WTC11 (cell line): ENCODE data around the gene CEBPE. TPM values are rescaled to one million over a fixed set of nuclear protein-coding genes. Genes with fewer than 3 reads are reported as not detected.

ENCODE experiments used
- ATAC-seq: fragments of 200-7000 bp; cut with Tn5 transposase; 2 replicates; pipeline ENCODE4 v1.10.0; 2021; ENCODE audit warnings: mild to moderate bottlenecking, moderate library complexity
- CTCF ChIA-PET: fragments of 300-600 bp; sonication (Branson Sonifier 250); formaldehyde crosslinking; loops from one replicate; lab custom pipeline; 2021; ENCODE audit warnings: antibody characterized with exemption; lab: Charles Lee
- POLR2A ChIA-PET: fragments of 350-600 bp; sonication (Branson Sonifier 250); formaldehyde crosslinking; loops from one replicate; lab custom pipeline; 2021; ENCODE audit warnings: antibody characterized with exemption; lab: Charles Lee
- DNase-seq: peaks from one replicate; pipeline ENCODE4 v3.0.0; 2021; ENCODE audit warnings: low spot score
- H3K27ac Mint-ChIP-seq: 2 replicates; pipeline ENCODE4 v1.8.0; 2021; ENCODE audit warnings: mixed read lengths
- H3K27me3 Mint-ChIP-seq: 2 replicates; pipeline ENCODE4 v1.8.0; 2021; ENCODE audit warnings: low read depth, mild to moderate bottlenecking, moderate library complexity, mixed read lengths
- H3K36me3 Mint-ChIP-seq: 2 replicates; pipeline ENCODE4 v1.8.0; 2021; ENCODE audit warnings: mixed read lengths
- H3K4me1 Mint-ChIP-seq: 2 replicates; pipeline ENCODE4 v1.8.0; 2022; ENCODE audit warnings: mixed read lengths
- H3K4me3 Mint-ChIP-seq: 2 replicates; pipeline ENCODE4 v1.8.0; 2021; ENCODE audit warnings: mild to moderate bottlenecking, moderate library complexity, mixed read lengths
- H3K9me3 Mint-ChIP-seq: 2 replicates; pipeline ENCODE4 v1.8.0; 2021; ENCODE audit warnings: mixed read lengths
- ATF1 ChIP-seq: sonication (generic); formaldehyde crosslinking; IDR thresholded peaks from 2 replicates; pipeline ENCODE4 v1.8.1; 2023; ENCODE audit warnings: mild to moderate bottlenecking, moderate library complexity, missing genetic modification reagents
- ETV6 ChIP-seq: sonication (generic); formaldehyde crosslinking; IDR thresholded peaks from 2 replicates; pipeline ENCODE4 v1.8.1; 2022; ENCODE audit warnings: mild to moderate bottlenecking, missing genetic modification reagents
- GABPB1 ChIP-seq: sonication (generic); formaldehyde crosslinking; IDR thresholded peaks from 2 replicates; pipeline ENCODE4 v1.8.1; 2023; ENCODE audit warnings: mild to moderate bottlenecking, missing genetic modification reagents
- GTF2I ChIP-seq: fragments of 250-450 bp; sonication (Bioruptor Pico); conservative IDR thresholded peaks from 2 replicates; pipeline ENCODE4 v1.4.0; 2021; ENCODE audit warnings: mild to moderate bottlenecking
- IRF1 ChIP-seq: sonication (generic); formaldehyde crosslinking; IDR thresholded peaks from 2 replicates; pipeline ENCODE4 v1.8.0; 2023; ENCODE audit warnings: missing genetic modification reagents
- JAZF1 ChIP-seq: fragments of 250-450 bp; sonication (Bioruptor Pico); IDR thresholded peaks from 2 replicates; pipeline ENCODE4 v1.9.0; 2021; ENCODE audit warnings: moderate library complexity, mild to moderate bottlenecking, inconsistent platforms
- JUN ChIP-seq: sonication (generic); formaldehyde crosslinking; IDR thresholded peaks from 2 replicates; pipeline ENCODE4 v1.8.0; 2023; ENCODE audit warnings: mild to moderate bottlenecking, missing genetic modification reagents
- NR3C1 ChIP-seq: sonication (generic); formaldehyde crosslinking; conservative IDR thresholded peaks from 2 replicates; pipeline ENCODE4 v1.8.1; 2023; ENCODE audit warnings: low read depth, mild to moderate bottlenecking, missing genetic modification reagents
- SMAD4 ChIP-seq: sonication (generic); formaldehyde crosslinking; IDR thresholded peaks from 2 replicates; pipeline ENCODE4 v1.8.0; 2022; ENCODE audit warnings: mild to moderate bottlenecking, missing genetic modification reagents
- TEAD1 ChIP-seq: sonication (generic); formaldehyde crosslinking; IDR thresholded peaks from 2 replicates; pipeline ENCODE4 v1.8.0; 2022; ENCODE audit warnings: mild to moderate bottlenecking, missing genetic modification reagents
- TEAD4 ChIP-seq: sonication (generic); formaldehyde crosslinking; IDR thresholded peaks from 2 replicates; pipeline ENCODE4 v1.8.0; 2022; ENCODE audit warnings: mild to moderate bottlenecking, missing genetic modification reagents
- ZNF121 ChIP-seq: sonication (generic); formaldehyde crosslinking; IDR thresholded peaks from 2 replicates; pipeline ENCODE4 v1.8.0; 2023; ENCODE audit warnings: missing genetic modification reagents
- ZNF138 ChIP-seq: sonication (generic); formaldehyde crosslinking; conservative IDR thresholded peaks from 2 replicates; pipeline ENCODE4 v1.8.1; 2022; ENCODE audit warnings: mild to moderate bottlenecking, moderate library complexity, missing genetic modification reagents
- ZNF416 ChIP-seq: fragments of 250-450 bp; sonication (Bioruptor Pico); IDR thresholded peaks from 2 replicates; pipeline ENCODE4 v1.9.0; 2021; ENCODE audit warnings: mild to moderate bottlenecking, inconsistent platforms
- ZNF532 ChIP-seq: fragments of 250-450 bp; sonication (Bioruptor Pico); IDR thresholded peaks from 2 replicates; pipeline ENCODE4 v1.9.0; 2021; ENCODE audit warnings: mild to moderate bottlenecking, borderline replicate concordance
- ZNF671 ChIP-seq: fragments of 250-450 bp; sonication (Bioruptor Pico); IDR thresholded peaks from 2 replicates; pipeline ENCODE4 v1.8.0; 2021; ENCODE audit warnings: mild to moderate bottlenecking
- total RNA-seq: library from RNA; stranded (reverse); gene quantifications from 3 replicates; pipeline ENCODE4 v1.2.3, GENCODE V29; 2021
- TF ChIP-seq, protein P1 (sequence below): fragments of 250-450 bp; sonication (Bioruptor Pico); IDR thresholded peaks from 2 replicates; pipeline ENCODE4 v1.9.0; 2021; ENCODE audit warnings: moderate library complexity, mild to moderate bottlenecking, inconsistent platforms, borderline replicate concordance
- TF ChIP-seq, protein P2 (sequence below): sonication (generic); formaldehyde crosslinking; IDR thresholded peaks from 2 replicates; pipeline ENCODE4 v1.8.1; 2023; ENCODE audit warnings: mild to moderate bottlenecking, missing genetic modification reagents

Gene CEBPE
- total RNA-seq, 1 experiment from 2014 or later: not detected

DNA sequence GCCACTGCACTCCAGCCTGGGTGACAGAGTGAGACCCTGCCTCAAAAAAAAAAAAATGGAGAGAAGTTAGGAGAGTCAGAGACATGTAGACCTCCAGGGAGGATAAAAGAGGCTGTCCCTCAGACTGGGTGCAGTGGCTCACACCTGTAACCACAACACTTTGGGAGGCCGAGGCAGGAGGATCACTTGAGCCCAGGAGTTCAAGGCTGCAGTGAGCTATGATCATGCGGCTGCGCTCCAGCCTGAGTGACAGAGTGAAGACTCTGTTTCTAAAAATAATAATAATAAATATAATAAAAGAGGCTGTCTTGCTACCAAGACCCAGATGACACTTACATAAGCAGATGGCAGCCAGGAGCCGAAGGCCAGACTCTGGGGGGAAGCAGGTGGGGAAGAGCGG lies 45.9 kb upstream of the CEBPE start:
- no peak for ATAC-seq
- no peaks in the 10 kb centered on the region for H3K27me3 Mint-ChIP-seq
- CTCF ChIA-PET: interaction anchor here (2.3 to 6.2 kb wide), 2 partner anchors 11 to 44 kb away, joined by 8 to 49 read pairs; no protein-coding TSS in a partner anchor
- peaks cover 44% of the 10 kb centered on the region for H3K36me3 Mint-ChIP-seq
- no peak overlapping the region for H3K4me3 Mint-ChIP-seq
- no peak overlapping the region for H3K27ac Mint-ChIP-seq
- no peak for TF ChIP-seq ZNF671
- TF ChIP-seq GABPB1: no peak
- TF ChIP-seq GTF2I (CRISPR knock-in tag): no peak
- no peak for TF ChIP-seq ATF1 (CRISPR knock-in tag)
- no peak for TF ChIP-seq JUN (CRISPR knock-in tag)
- TF ChIP-seq, protein P1, sequence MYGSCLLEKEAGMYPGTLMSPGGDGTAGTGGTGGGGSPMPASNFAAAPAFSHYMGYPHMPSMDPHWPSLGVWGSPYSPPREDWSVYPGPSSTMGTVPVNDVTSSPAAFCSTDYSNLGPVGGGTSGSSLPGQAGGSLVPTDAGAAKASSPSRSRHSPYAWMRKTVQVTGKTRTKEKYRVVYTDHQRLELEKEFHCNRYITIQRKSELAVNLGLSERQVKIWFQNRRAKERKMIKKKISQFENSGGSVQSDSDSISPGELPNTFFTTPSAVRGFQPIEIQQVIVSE (CRISPR knock-in tag): no peak
- no peak for TF ChIP-seq ETV6 (CRISPR knock-in tag)
- no peak for TF ChIP-seq ZNF138 (CRISPR knock-in tag)
- no peak for TF ChIP-seq ZNF532 (CRISPR knock-in tag)
- no peak for TF ChIP-seq NR3C1 (CRISPR knock-in tag)
- no peak for TF ChIP-seq IRF1 (CRISPR knock-in tag)
- POLR2A ChIA-PET: interaction anchor here (0.6 kb wide), 1 partner anchor 142 kb away, joined by 6 read pairs; the partner anchor contains the start of gene BCL2L2
- H3K4me1 Mint-ChIP-seq: peaks cover 32% of the 10 kb centered on the region
- no peak for DNase-seq
- H3K9me3 Mint-ChIP-seq: no peaks in the 10 kb centered on the region

- no peak overlapping the region for H3K4me3 Mint-ChIP-seq
- no peak for TF ChIP-seq ETV6 (CRISPR knock-in tag)
- TF ChIP-seq, protein P2, sequence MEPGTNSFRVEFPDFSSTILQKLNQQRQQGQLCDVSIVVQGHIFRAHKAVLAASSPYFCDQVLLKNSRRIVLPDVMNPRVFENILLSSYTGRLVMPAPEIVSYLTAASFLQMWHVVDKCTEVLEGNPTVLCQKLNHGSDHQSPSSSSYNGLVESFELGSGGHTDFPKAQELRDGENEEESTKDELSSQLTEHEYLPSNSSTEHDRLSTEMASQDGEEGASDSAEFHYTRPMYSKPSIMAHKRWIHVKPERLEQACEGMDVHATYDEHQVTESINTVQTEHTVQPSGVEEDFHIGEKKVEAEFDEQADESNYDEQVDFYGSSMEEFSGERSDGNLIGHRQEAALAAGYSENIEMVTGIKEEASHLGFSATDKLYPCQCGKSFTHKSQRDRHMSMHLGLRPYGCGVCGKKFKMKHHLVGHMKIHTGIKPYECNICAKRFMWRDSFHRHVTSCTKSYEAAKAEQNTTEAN (CRISPR knock-in tag): no peak
- no peak for TF ChIP-seq ZNF671
- TF ChIP-seq TEAD1: no peak
- no peak for TF ChIP-seq JAZF1
- CTCF ChIA-PET: interaction anchor here (1.3 to 6.2 kb wide), 3 partner anchors 12 to 95 kb away, joined by 3 to 49 read pairs (median 8); no protein-coding TSS in a partner anchor
- H3K4me1 Mint-ChIP-seq: peaks cover 39% of the 10 kb centered on the region
- ATAC-seq (no peak), DNase-seq (no peak)
- H3K9me3 Mint-ChIP-seq: no peaks in the 10 kb centered on the region
- peak overlapping the region; percentile 26; the same call in 1 of the 2 replicates for H3K27ac Mint-ChIP-seq
- no peaks in the 10 kb centered on the region for H3K27me3 Mint-ChIP-seq
- peaks cover 47% of the 10 kb centered on the region for H3K36me3 Mint-ChIP-seq
- POLR2A ChIA-PET: interaction anchor here (0.6 kb wide), 1 partner anchor 143 kb away, joined by 6 read pairs; the partner anchor contains the start of gene BCL2L2
Measured at GRCh38 chr14:23164250-23164649, 45.2 kb upstream of the CEBPE start.

DNA sequence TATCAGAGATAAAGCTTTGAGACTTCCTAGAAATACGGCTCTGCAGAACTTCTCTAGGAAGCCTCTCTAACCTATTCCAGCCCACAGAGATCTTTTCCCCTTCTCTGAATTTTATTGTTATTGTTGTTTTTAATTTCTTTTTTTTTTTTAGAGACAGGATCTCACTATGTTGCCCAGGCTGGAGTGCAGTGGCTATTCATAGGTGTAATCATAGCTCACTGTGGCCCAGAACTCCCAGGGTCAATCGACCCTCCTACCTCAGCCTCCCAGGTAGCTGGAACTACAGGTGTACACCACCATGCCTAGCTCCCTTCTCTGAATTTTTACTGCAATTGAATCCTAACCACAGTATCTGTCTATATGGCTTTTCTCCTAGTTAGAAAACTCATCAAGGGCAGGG lies 44.8 kb upstream of the CEBPE start:
- ATAC-seq (no peak), DNase-seq (no peak)
- Mint-ChIP-seq H3K4me1 (peaks cover 43% of the 10 kb centered on the region), H3K9me3 (no peaks in the 10 kb centered on the region)
- CTCF ChIA-PET: interaction anchor here (1.3 to 6.2 kb wide), 3 partner anchors 12 to 95 kb away, joined by 3 to 49 read pairs (median 8); no protein-coding TSS in a partner anchor
- TF ChIP-seq ZNF121 (CRISPR knock-in tag): 0 out of 2 replicates have a peak, but pooled peaks have one; percentile 31
- TF ChIP-seq SMAD4: no peak
- TF ChIP-seq ZNF416 (CRISPR knock-in tag): no peak
- TF ChIP-seq TEAD4: no peak
- TF ChIP-seq, all 79 proteins: peak for 1
- peaks cover 51% of the 10 kb centered on the region for H3K36me3 Mint-ChIP-seq
- no peak overlapping the region for H3K4me3 Mint-ChIP-seq
- POLR2A ChIA-PET: no interaction called here
- no peaks in the 10 kb centered on the region for H3K27me3 Mint-ChIP-seq
- peak overlapping the region; percentile 26; the same call in 1 of the 2 replicates for H3K27ac Mint-ChIP-seq
